ENCODE measurements around the gene TET1.
"Not testable (repeated sequence)": the region's sequence is repeated elsewhere in the genome, so short reads cannot be mapped to it uniquely, and the experiment has no call there.

TET1 gene

GRCh38 chr10:68628576-68629127 lies 68.5 kb downstream of the TET1 start:
- Histone ChIP-seq H3K4me1 (peaks cover under 1% of the 10 kb centered on the region; the same call in 1 of the 2 replicates), H3K4me3 (ENCODE audit: low read depth, low read length) (no peak overlapping the region), H3K9me3 (no peaks in the 10 kb centered on the region), H3K36me3 (no peaks in the 10 kb centered on the region; the same call in 1 of the 2 replicates), H3K27me3 (no peaks in the 10 kb centered on the region)
- TF ChIP-seq CTCF (IDR thresholded peaks at IDR 0.05; ENCODE audit: low read depth, low read length) = no peak
- no peak for DNase-seq

GRCh38 chr10:68632271-68632560 lies 72.1 kb downstream of the TET1 start:
- not testable (repeated sequence) for DNase-seq; H3K4me1 ChIP-seq; H3K27me3 ChIP-seq; H3K9me3 ChIP-seq; H3K36me3 ChIP-seq; H3K4me3 ChIP-seq (ENCODE audit: low read depth, low read length)

- TF ChIP-seq CTCF (IDR thresholded peaks at IDR 0.05; ENCODE audit: low read depth, low read length) = no peak
- H3K27me3 ChIP-seq = no peaks in the 10 kb centered on the region
- H3K4me3 ChIP-seq (ENCODE audit: low read depth, low read length) = no peak overlapping the region
- H3K9me3 ChIP-seq = no peaks in the 10 kb centered on the region
- H3K36me3 ChIP-seq = peaks cover 4% of the 10 kb centered on the region; the same call in 1 of the 2 replicates
- no peaks in the 10 kb centered on the region for H3K4me1 ChIP-seq
- no peak for DNase-seq
These were observed 73.1 kb downstream of the TET1 start for GRCh38 chr10:68633281-68633680.

- Histone ChIP-seq H3K9me3 (no peaks in the 10 kb centered on the region), H3K4me3 (ENCODE audit: low read depth, low read length) (no peak overlapping the region), H3K27me3 (no peaks in the 10 kb centered on the region), H3K36me3 (peaks cover 4% of the 10 kb centered on the region; the same call in 1 of the 2 replicates), H3K4me1 (no peaks in the 10 kb centered on the region)
- TF ChIP-seq CTCF (IDR thresholded peaks at IDR 0.05; ENCODE audit: low read depth, low read length) = no peak
- DNase-seq = no peak
These were observed 73.8 kb downstream of the TET1 start for GRCh38 chr10:68633816-68634466.

DNA sequence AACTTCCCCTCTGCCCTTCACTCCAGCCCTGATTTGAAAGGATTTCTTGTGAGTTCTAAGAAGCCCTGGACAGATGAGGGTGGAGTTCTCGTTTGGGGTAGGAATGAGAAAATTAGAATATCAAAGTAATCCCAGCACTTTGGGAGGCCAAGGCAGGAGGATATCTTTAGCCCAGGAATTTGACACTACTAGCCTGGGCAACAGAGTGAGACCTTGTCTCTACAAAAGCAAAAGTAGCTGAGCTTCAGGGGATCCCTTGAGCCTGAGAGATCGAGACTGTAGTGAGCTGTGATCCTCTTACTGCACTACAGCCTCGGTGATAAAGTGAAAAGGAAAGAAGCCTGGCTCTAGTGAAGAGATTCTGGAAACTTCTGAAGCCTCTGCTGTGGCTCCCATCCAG lies 76.2 kb downstream of the TET1 start:
- no peaks in the 10 kb centered on the region for H3K27me3 ChIP-seq
- no peak for DNase-seq
- H3K4me1 ChIP-seq = no peaks in the 10 kb centered on the region
- no peak for TF ChIP-seq CTCF (IDR thresholded peaks at IDR 0.05; ENCODE audit: low read depth, low read length)
- no peaks in the 10 kb centered on the region for H3K9me3 ChIP-seq
- H3K36me3 ChIP-seq = peaks cover 4% of the 10 kb centered on the region; the same call in 1 of the 2 replicates
- H3K4me3 ChIP-seq (ENCODE audit: low read depth, low read length) = no peak overlapping the region

GRCh38 chr10:68643550-68643949 lies 83.4 kb downstream of the TET1 start:
- H3K27me3 ChIP-seq; H3K4me3 ChIP-seq (ENCODE audit: low read depth, low read length); H3K9me3 ChIP-seq; DNase-seq; H3K4me1 ChIP-seq: not testable (repeated sequence)
- peaks cover 19% of the 10 kb centered on the region for H3K36me3 ChIP-seq

DNA sequence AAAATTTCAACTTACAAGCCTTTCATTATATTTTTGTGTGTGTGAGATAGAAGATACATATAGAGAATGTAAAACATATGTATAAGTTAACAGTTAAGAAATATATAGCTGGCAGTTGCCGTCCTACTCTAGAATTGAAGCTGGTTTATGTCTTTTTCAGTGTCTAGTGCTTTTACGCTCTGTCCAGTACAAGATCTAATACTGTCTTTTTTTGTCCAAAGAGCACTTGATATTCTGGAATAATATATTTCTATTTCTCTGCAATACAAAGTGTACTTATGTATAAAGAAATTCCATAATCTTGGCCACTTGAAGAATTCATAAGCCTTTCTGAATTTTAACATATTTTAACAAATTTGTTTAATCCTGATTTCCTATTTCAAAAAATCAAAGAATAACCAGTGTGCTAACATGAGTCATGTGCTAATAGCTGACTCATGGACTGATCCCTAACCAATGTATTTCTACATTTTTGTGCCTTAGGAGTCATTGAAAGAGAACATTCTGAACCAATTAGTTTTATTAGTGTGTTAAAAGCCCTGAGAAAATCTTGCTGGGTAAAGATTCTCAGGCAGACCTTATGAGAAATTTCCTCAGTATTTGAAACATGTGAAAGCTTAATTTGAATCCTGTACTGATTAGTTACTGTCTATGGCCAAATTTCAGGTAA lies 87.7 kb downstream of the TET1 start:
- no peaks in the 10 kb centered on the region for H3K27me3 ChIP-seq
- no peak for TF ChIP-seq CTCF (IDR thresholded peaks at IDR 0.05; ENCODE audit: low read depth, low read length)
- no peak overlapping the region for H3K4me3 ChIP-seq (ENCODE audit: low read depth, low read length)
- H3K4me1 ChIP-seq = no peaks in the 10 kb centered on the region
- peaks cover 26% of the 10 kb centered on the region for H3K36me3 ChIP-seq
- H3K9me3 ChIP-seq = no peaks in the 10 kb centered on the region
- no peak for DNase-seq
